HCT116 (cell line): ENCODE data around the gene ATXN1L. TPM values are rescaled to one million over a fixed set of nuclear protein-coding genes. Genes with fewer than 3 reads are reported as not detected.

Source experiments
- ATAC-seq: fragments of 200-7000 bp; cut with Tn5 transposase; 2 replicates; pipeline ENCODE4 v1.9.1; 2020; ENCODE audit warnings: mild to moderate bottlenecking, moderate library complexity
- BruUV-seq: library from RNA; stranded (reverse); fragments of 400-500 nt; replicated peaks from 2 replicates; lab custom pipeline; 2021; lab: Mats Ljungman, UMichigan
- CTCF ChIA-PET: fragments of 300-600 bp; sonication (Branson Sonifier 250); formaldehyde crosslinking; loops from one replicate; lab custom pipeline; 2021; ENCODE audit warnings: antibody characterized with exemption; lab: Charles Lee
- POLR2A ChIA-PET: fragments of 300-600, 350-600 bp; sonication (Branson Sonifier 250); formaldehyde crosslinking; loops from one replicate; lab custom pipeline; 2021; ENCODE audit warnings: antibody characterized with exemption; lab: Charles Lee
- RAD21 ChIA-PET, 2 experiments: fragments of 300-600 bp; sonication (Branson Sonifier 250); formaldehyde crosslinking; loops; one replicate each; lab custom pipeline; 2023; ENCODE audit warnings: low total read pairs in 2 of 2; ENCODE audit not compliant: uncharacterized antibody in 2 of 2, unreplicated experiment in 2 of 2, low non-redundant PET in 1 of 2; lab: Charles Lee
- DNase-seq: peaks from one replicate; pipeline ENCODE4 v3.0.0-alpha.2; 2010; ENCODE audit warnings: low read depth, low spot score
- H2AFZ ChIP-seq: fragments of 200-600 bp; shearing (Covaris generic), sonication (generic); 2 replicates; pipeline ENCODE4 v1.6.1; 2017; ENCODE audit warnings: low read depth, mixed run types, mixed read lengths, antibody characterized with exemption, low read length; ENCODE audit not compliant: poor library complexity, severe bottlenecking
- H3K27ac ChIP-seq: 2 replicates; pipeline ENCODE4 v1.5.1; 2012; ENCODE audit warnings: low read depth, low read length
- H3K27me3 ChIP-seq: fragments of 200-600 bp; sonication (generic); 2 replicates; pipeline ENCODE4 v1.6.1; 2016; ENCODE audit warnings: mixed run types, low read length, mixed read lengths; ENCODE audit not compliant: insufficient read depth
- H3K36me3 ChIP-seq, 2 experiments: fragments of 200-500 bp in 1 of 2; fragments of 200-600 bp in 1 of 2; sonication (Bioruptor generic) in 1 of 2; sonication (generic) in 1 of 2; 2 replicates each; pipeline versions ENCODE4 v1.5.1 to v1.6.1; 2014 to 2016; ENCODE audit warnings: low read length in 2 of 2, inconsistent platforms in 1 of 2, mixed read lengths in 1 of 2, mixed run types in 1 of 2; ENCODE audit not compliant: insufficient read depth in 2 of 2, control insufficient read depth in 1 of 2
- H3K4me1 ChIP-seq, 2 experiments: fragments of 200-600 bp in 1 of 2; sonication (generic) in 1 of 2; 2 replicates each; pipeline versions ENCODE4 v1.5.1 to v1.6.1; 2012 to 2017; ENCODE audit warnings: low read length in 2 of 2, inconsistent platforms in 1 of 2, mild to moderate bottlenecking in 1 of 2, mixed read lengths in 1 of 2, mixed run types in 1 of 2, moderate library complexity in 1 of 2; ENCODE audit not compliant: insufficient read depth in 2 of 2, control insufficient read depth in 1 of 2
- H3K4me2 ChIP-seq: fragments of 200-600 bp; sonication (generic); 2 replicates; pipeline ENCODE4 v1.6.1; 2017; ENCODE audit warnings: mixed run types, low read length, mixed read lengths
- H3K4me3 ChIP-seq, 2 experiments: fragments of 200-600 bp in 1 of 2; sonication (generic) in 1 of 2; replicated peaks in 1 of 2; 2 replicates each; pipeline ENCODE4 v1.5.1; 2011 to 2016; ENCODE audit warnings: low read length in 2 of 2, control low read depth in 1 of 2, low read depth in 1 of 2, mild to moderate bottlenecking in 1 of 2, mixed read lengths in 1 of 2, mixed run types in 1 of 2
- H3K79me2 ChIP-seq: fragments of 200-600 bp; sonication (generic); 2 replicates; pipeline ENCODE4 v1.6.1; 2017; ENCODE audit warnings: mild to moderate bottlenecking, mixed run types, low read length, moderate library complexity, mixed read lengths; ENCODE audit not compliant: insufficient read depth
- H3K9ac ChIP-seq: fragments of 200-600 bp; sonication (generic); 2 replicates; pipeline ENCODE4 v1.6.1; 2016; ENCODE audit warnings: low read length, mixed read lengths
- H3K9me2 ChIP-seq: fragments of 200-600 bp; sonication (generic), shearing (Covaris generic); 2 replicates; pipeline ENCODE4 v1.6.1; 2017; ENCODE audit warnings: mixed run types, mild to moderate bottlenecking, moderate library complexity; ENCODE audit not compliant: insufficient read depth
- H3K9me3 ChIP-seq, 2 experiments: fragments of 200-500 bp in 1 of 2; fragments of 200-600 bp in 1 of 2; sonication (Bioruptor generic) in 1 of 2; sonication (generic) in 1 of 2; 2 replicates each; pipeline ENCODE4 v1.6.1; 2014 to 2017; ENCODE audit warnings: low read length in 2 of 2, mixed read lengths in 2 of 2, inconsistent platforms in 1 of 2, low read depth in 1 of 2, mild to moderate bottlenecking in 1 of 2, mixed run types in 1 of 2, moderate library complexity in 1 of 2; ENCODE audit not compliant: control insufficient read depth in 1 of 2, insufficient read depth in 1 of 2
- H4K20me1 ChIP-seq: fragments of 200-600 bp; sonication (generic), shearing (Covaris generic); 2 replicates; pipeline ENCODE4 v1.6.1; 2017; ENCODE audit warnings: mixed run types, mild to moderate bottlenecking, moderate library complexity; ENCODE audit not compliant: insufficient read depth
- CBX3 ChIP-seq: IDR thresholded peaks from 2 replicates; pipeline ENCODE4 v1.6.1; 2012; ENCODE audit warnings: low read depth
- CEBPB ChIP-seq: IDR thresholded peaks from 2 replicates; pipeline ENCODE4 v1.6.1; 2012; ENCODE audit warnings: low read depth
- EGR1 ChIP-seq: IDR thresholded peaks from 2 replicates; pipeline ENCODE4 v1.6.1; 2012; ENCODE audit warnings: low read depth
- ELF1 ChIP-seq: IDR thresholded peaks from 2 replicates; pipeline ENCODE4 v1.6.1; 2012; ENCODE audit warnings: low read depth, borderline replicate concordance
- EZH2 ChIP-seq: fragments of 200-600 bp; sonication (generic); IDR thresholded peaks from 2 replicates; pipeline ENCODE4 v1.6.1; 2017; ENCODE audit warnings: antibody characterized with exemption, mixed run types
- EZH2phosphoT487 ChIP-seq: fragments of 200-600 bp; IDR thresholded peaks from 2 replicates; pipeline ENCODE4 v1.6.1; 2018; ENCODE audit warnings: antibody characterized with exemption, borderline replicate concordance
- FOSL1 ChIP-seq: IDR thresholded peaks from 2 replicates; pipeline ENCODE4 v1.6.1; 2012; ENCODE audit warnings: low read depth
- POLR2A ChIP-seq: IDR thresholded peaks from 2 replicates; pipeline ENCODE4 v1.7.0; 2011; ENCODE audit warnings: borderline replicate concordance; ENCODE audit not compliant: insufficient read depth, insufficient read length; ENCODE audit errors: extremely low read depth
- RAD21 ChIP-seq: IDR thresholded peaks from 2 replicates; pipeline ENCODE4 v1.6.1; 2012; ENCODE audit warnings: low read depth, mild to moderate bottlenecking
- SP1 ChIP-seq: IDR thresholded peaks from 2 replicates; pipeline ENCODE4 v1.6.1; 2012; ENCODE audit warnings: low read depth
- SRF ChIP-seq: IDR thresholded peaks from 2 replicates; pipeline ENCODE4 v1.6.1; 2012; ENCODE audit warnings: low read depth
- TCF7L2 ChIP-seq: IDR thresholded peaks from 2 replicates; pipeline ENCODE4 v1.7.0; 2011; ENCODE audit warnings: borderline replicate concordance, inconsistent platforms; ENCODE audit not compliant: insufficient read depth, insufficient read length; ENCODE audit errors: extremely low read depth
- YY1 ChIP-seq: IDR thresholded peaks from 2 replicates; pipeline ENCODE4 v1.6.1; 2011; ENCODE audit warnings: low read length, low read depth, moderate library complexity, mild to moderate bottlenecking; ENCODE audit not compliant: insufficient replicate concordance; ENCODE audit errors: extremely low read depth
- ZFX ChIP-seq: fragments of 450-650 bp; IDR thresholded peaks from 2 replicates; pipeline ENCODE4 v1.6.1; 2017
- ZNF274 ChIP-seq: fragments of 200-500 bp; sonication (Bioruptor generic); IDR thresholded peaks from 2 replicates; pipeline ENCODE4 v1.6.1; 2014; ENCODE audit warnings: mild to moderate bottlenecking, low read depth, low read length, inconsistent platforms
- intact Hi-C: fragments of 100-400 bp; cut with micrococcal nuclease; formaldehyde crosslinking; loops from 2 replicates; pipeline ENCODE4 v1.10.0; 2022
- total RNA-seq: library from RNA; stranded (reverse); gene quantifications from one replicate; pipeline ENCODE4 v1.2.1, GENCODE V29; 2021; ENCODE audit not compliant: unreplicated experiment
- TF ChIP-seq, protein P1 (sequence below): IDR thresholded peaks from 2 replicates; pipeline ENCODE4 v1.6.1; 2012
- TF ChIP-seq, protein P2 (sequence below): IDR thresholded peaks from 2 replicates; pipeline ENCODE4 v1.6.1; 2012; ENCODE audit warnings: low read depth
- TF ChIP-seq, protein P3 (sequence below), 3 experiments: fragments of 200-600 bp in 1 of 3; sonication (generic) in 1 of 3; IDR thresholded peaks in 2 of 3; conservative IDR thresholded peaks in 1 of 3; 2 replicates each; pipeline ENCODE4 v1.5.1; 2012 to 2017; ENCODE audit warnings: low read depth in 2 of 3, low read length in 2 of 3, antibody characterized with exemption in 1 of 3, borderline replicate concordance in 1 of 3, control low read depth in 1 of 3, mild to moderate bottlenecking in 1 of 3, mixed read lengths in 1 of 3, mixed run types in 1 of 3, moderate library complexity in 1 of 3; ENCODE audit not compliant: insufficient read depth in 1 of 3

Gene ATXN1L
- total RNA-seq, 1 experiment from 2014 or later: 20.5 TPM

DNA sequence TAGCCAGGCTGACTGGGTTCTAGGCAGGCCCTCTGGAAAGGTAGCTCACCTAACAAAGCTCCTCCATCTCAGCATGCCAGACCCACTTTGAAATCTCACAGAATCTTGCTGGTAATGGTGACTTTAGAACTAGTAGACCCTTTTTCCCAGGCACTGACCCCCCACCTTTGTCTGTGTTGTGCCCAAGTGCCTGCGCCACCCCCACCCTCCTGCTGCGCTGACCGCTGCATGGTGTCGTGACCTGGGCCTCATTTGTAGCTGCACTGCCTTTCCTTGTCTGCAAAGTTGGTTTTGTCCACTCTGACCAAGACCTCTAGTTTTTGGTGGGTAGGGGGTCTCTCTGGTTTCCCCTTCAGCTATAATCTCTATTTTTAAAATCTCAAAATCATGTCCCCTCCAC is 6.8 kb downstream of the ATXN1L start (continued):
- TF ChIP-seq TCF7L2 (no peak), ZNF274 (no peak), SRF (no peak)

DNA sequence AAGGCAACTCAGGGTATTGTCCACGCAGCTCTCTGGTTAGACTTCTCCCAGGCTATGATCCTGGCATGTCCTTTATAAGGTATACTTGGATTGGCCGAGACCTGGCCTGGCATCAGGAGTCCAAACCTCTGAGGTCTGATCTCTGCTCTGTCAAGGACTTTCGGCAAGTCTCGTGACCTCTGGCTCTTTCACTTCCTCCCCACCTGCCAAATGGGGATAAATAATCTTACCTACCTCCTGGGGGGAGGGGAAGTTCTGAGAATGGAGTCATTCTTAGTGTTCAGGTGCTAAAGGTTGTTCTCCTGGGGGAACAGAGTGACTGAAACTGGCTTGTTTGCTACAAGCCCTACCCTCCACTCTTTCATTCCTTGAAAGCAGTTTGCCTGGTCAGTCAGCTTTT is 7.6 kb downstream of the ATXN1L start:
- no peak for DNase-seq
- no peaks in the 10 kb centered on the region for H3K9me2 ChIP-seq
- H4K20me1 ChIP-seq: peaks cover 4% of the 10 kb centered on the region; the same call in 1 of the 2 replicates
- H3K27ac ChIP-seq: no peak overlapping the region
- no peak overlapping the region for H3K4me3 ChIP-seq
- no peak overlapping the region for H3K4me2 ChIP-seq
- peaks cover 9 to 16% of the 10 kb centered on the region in 2 experiments; a peak in 3 of 4 replicates for H3K36me3 ChIP-seq
- no peak overlapping the region for H3K9ac ChIP-seq
- no peak overlapping the region for H2AFZ ChIP-seq
- H3K4me1 ChIP-seq: no peaks in the 10 kb centered on the region
- ChIA-PET CTCF (no interaction called here), RAD21 (no interaction called here), POLR2A (no interaction called here)
- TF ChIP-seq EGR1: no peak
- no peak for TF ChIP-seq ZFX
- TF ChIP-seq SRF: no peak
- TF ChIP-seq ELF1: no peak
- no peak for TF ChIP-seq EZH2phosphoT487
- no peak for TF ChIP-seq CEBPB
- TF ChIP-seq RAD21: no peak
- TF ChIP-seq SP1: no peak
- no peak for TF ChIP-seq YY1
- TF ChIP-seq, protein P1, sequence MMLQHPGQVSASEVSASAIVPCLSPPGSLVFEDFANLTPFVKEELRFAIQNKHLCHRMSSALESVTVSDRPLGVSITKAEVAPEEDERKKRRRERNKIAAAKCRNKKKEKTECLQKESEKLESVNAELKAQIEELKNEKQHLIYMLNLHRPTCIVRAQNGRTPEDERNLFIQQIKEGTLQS: no peak
- TF ChIP-seq ZNF274: no peak
- no peak for TF ChIP-seq EZH2
- TF ChIP-seq CBX3: no peak
- no peak for TF ChIP-seq POLR2A
- TF ChIP-seq, protein P2, sequence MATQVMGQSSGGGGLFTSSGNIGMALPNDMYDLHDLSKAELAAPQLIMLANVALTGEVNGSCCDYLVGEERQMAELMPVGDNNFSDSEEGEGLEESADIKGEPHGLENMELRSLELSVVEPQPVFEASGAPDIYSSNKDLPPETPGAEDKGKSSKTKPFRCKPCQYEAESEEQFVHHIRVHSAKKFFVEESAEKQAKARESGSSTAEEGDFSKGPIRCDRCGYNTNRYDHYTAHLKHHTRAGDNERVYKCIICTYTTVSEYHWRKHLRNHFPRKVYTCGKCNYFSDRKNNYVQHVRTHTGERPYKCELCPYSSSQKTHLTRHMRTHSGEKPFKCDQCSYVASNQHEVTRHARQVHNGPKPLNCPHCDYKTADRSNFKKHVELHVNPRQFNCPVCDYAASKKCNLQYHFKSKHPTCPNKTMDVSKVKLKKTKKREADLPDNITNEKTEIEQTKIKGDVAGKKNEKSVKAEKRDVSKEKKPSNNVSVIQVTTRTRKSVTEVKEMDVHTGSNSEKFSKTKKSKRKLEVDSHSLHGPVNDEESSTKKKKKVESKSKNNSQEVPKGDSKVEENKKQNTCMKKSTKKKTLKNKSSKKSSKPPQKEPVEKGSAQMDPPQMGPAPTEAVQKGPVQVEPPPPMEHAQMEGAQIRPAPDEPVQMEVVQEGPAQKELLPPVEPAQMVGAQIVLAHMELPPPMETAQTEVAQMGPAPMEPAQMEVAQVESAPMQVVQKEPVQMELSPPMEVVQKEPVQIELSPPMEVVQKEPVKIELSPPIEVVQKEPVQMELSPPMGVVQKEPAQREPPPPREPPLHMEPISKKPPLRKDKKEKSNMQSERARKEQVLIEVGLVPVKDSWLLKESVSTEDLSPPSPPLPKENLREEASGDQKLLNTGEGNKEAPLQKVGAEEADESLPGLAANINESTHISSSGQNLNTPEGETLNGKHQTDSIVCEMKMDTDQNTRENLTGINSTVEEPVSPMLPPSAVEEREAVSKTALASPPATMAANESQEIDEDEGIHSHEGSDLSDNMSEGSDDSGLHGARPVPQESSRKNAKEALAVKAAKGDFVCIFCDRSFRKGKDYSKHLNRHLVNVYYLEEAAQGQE: no peak
- no peak for TF ChIP-seq FOSL1
- TF ChIP-seq TCF7L2: no peak
- TF ChIP-seq, protein P3, sequence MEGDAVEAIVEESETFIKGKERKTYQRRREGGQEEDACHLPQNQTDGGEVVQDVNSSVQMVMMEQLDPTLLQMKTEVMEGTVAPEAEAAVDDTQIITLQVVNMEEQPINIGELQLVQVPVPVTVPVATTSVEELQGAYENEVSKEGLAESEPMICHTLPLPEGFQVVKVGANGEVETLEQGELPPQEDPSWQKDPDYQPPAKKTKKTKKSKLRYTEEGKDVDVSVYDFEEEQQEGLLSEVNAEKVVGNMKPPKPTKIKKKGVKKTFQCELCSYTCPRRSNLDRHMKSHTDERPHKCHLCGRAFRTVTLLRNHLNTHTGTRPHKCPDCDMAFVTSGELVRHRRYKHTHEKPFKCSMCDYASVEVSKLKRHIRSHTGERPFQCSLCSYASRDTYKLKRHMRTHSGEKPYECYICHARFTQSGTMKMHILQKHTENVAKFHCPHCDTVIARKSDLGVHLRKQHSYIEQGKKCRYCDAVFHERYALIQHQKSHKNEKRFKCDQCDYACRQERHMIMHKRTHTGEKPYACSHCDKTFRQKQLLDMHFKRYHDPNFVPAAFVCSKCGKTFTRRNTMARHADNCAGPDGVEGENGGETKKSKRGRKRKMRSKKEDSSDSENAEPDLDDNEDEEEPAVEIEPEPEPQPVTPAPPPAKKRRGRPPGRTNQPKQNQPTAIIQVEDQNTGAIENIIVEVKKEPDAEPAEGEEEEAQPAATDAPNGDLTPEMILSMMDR (IDR thresholded peaks at IDR 0.05 in 2 of 3, conservative IDR thresholded peaks at IDR 0.05 in 1 of 3; ENCODE audit: borderline replicate concordance in 1 of 3, insufficient read depth in 1 of 3, low read depth in 2 of 3, low read length in 2 of 3): no peak
- H3K27me3 ChIP-seq: no peaks in the 10 kb centered on the region
- intact Hi-C loops: no loop called here
- no peak for ATAC-seq
- no peaks in the 10 kb centered on the region for H3K9me3 ChIP-seq
- BruUV-seq: no TSS peak
- H3K79me2 ChIP-seq: peaks cover 10% of the 10 kb centered on the region; the same call in 1 of the 2 replicates
